WTC11 (cell line): ENCODE measurements around the gene STXBP5. TPM values are rescaled to one million over a fixed set of nuclear protein-coding genes. Genes with fewer than 3 reads are reported as not detected.

Experiments
- ATAC-seq: fragments of 200-7000 bp; cut with Tn5 transposase; 2 replicates; pipeline ENCODE4 v1.10.0; 2021; ENCODE audit warnings: mild to moderate bottlenecking, moderate library complexity
- CTCF ChIA-PET: fragments of 300-600 bp; sonication (Branson Sonifier 250); formaldehyde crosslinking; loops from one replicate; lab custom pipeline; 2021; ENCODE audit warnings: antibody characterized with exemption; lab: Charles Lee
- POLR2A ChIA-PET: fragments of 350-600 bp; sonication (Branson Sonifier 250); formaldehyde crosslinking; loops from one replicate; lab custom pipeline; 2021; ENCODE audit warnings: antibody characterized with exemption; lab: Charles Lee
- DNase-seq: peaks from one replicate; pipeline ENCODE4 v3.0.0; 2021; ENCODE audit warnings: low spot score
- H3K27ac Mint-ChIP-seq: 2 replicates; pipeline ENCODE4 v1.8.0; 2021; ENCODE audit warnings: mixed read lengths
- H3K27me3 Mint-ChIP-seq: 2 replicates; pipeline ENCODE4 v1.8.0; 2021; ENCODE audit warnings: low read depth, mild to moderate bottlenecking, moderate library complexity, mixed read lengths
- H3K36me3 Mint-ChIP-seq: 2 replicates; pipeline ENCODE4 v1.8.0; 2021; ENCODE audit warnings: mixed read lengths
- H3K4me1 Mint-ChIP-seq: 2 replicates; pipeline ENCODE4 v1.8.0; 2022; ENCODE audit warnings: mixed read lengths
- H3K4me3 Mint-ChIP-seq: 2 replicates; pipeline ENCODE4 v1.8.0; 2021; ENCODE audit warnings: mild to moderate bottlenecking, moderate library complexity, mixed read lengths
- H3K9me3 Mint-ChIP-seq: 2 replicates; pipeline ENCODE4 v1.8.0; 2021; ENCODE audit warnings: mixed read lengths
- AFF4 ChIP-seq: sonication (generic); formaldehyde crosslinking; IDR thresholded peaks from 2 replicates; pipeline ENCODE4 v1.8.1; 2023; ENCODE audit warnings: mild to moderate bottlenecking, missing genetic modification reagents, borderline replicate concordance
- ATF2 ChIP-seq: sonication (generic); formaldehyde crosslinking; IDR thresholded peaks from 2 replicates; pipeline ENCODE4 v1.8.1; 2022; ENCODE audit warnings: low read depth, missing genetic modification reagents, borderline replicate concordance
- E2F4 ChIP-seq: sonication (generic); formaldehyde crosslinking; IDR thresholded peaks from 2 replicates; pipeline ENCODE4 v1.8.1; 2022; ENCODE audit warnings: low read depth, mild to moderate bottlenecking, moderate library complexity, missing genetic modification reagents, borderline replicate concordance
- FOXJ3 ChIP-seq: sonication (generic); formaldehyde crosslinking; IDR thresholded peaks from 2 replicates; pipeline ENCODE4 v1.9.0; 2021; ENCODE audit warnings: missing genetic modification reagents, mild to moderate bottlenecking, borderline replicate concordance
- FOXK1 ChIP-seq: sonication (generic); formaldehyde crosslinking; IDR thresholded peaks from 2 replicates; pipeline ENCODE4 v1.8.0; 2022; ENCODE audit warnings: mild to moderate bottlenecking, moderate library complexity, missing genetic modification reagents
- GTF2I ChIP-seq: fragments of 250-450 bp; sonication (Bioruptor Pico); conservative IDR thresholded peaks from 2 replicates; pipeline ENCODE4 v1.4.0; 2021; ENCODE audit warnings: mild to moderate bottlenecking
- HMGA2 ChIP-seq: fragments of 250-450 bp; sonication (Bioruptor Pico); IDR thresholded peaks from 2 replicates; pipeline ENCODE4 v1.4.0; 2021; ENCODE audit warnings: mild to moderate bottlenecking, moderate library complexity
- IRF2 ChIP-seq: sonication (generic); formaldehyde crosslinking; IDR thresholded peaks from 2 replicates; pipeline ENCODE4 v1.8.0; 2022; ENCODE audit warnings: low read depth, missing genetic modification reagents, borderline replicate concordance
- NFATC4 ChIP-seq: fragments of 250-450 bp; sonication (Bioruptor Pico); IDR thresholded peaks from 2 replicates; pipeline ENCODE4 v1.9.0; 2021; ENCODE audit warnings: mild to moderate bottlenecking
- NR1H2 ChIP-seq: sonication (generic); formaldehyde crosslinking; IDR thresholded peaks from 2 replicates; pipeline ENCODE4 v1.9.0; 2021; ENCODE audit warnings: mild to moderate bottlenecking, moderate library complexity, missing genetic modification reagents
- NR3C1 ChIP-seq: sonication (generic); formaldehyde crosslinking; conservative IDR thresholded peaks from 2 replicates; pipeline ENCODE4 v1.8.1; 2023; ENCODE audit warnings: low read depth, mild to moderate bottlenecking, missing genetic modification reagents
- PRRX2 ChIP-seq: fragments of 250-450 bp; sonication (Bioruptor Pico); IDR thresholded peaks from 2 replicates; pipeline ENCODE4 v1.8.0; 2021; ENCODE audit warnings: mild to moderate bottlenecking
- RELA ChIP-seq: sonication (generic); formaldehyde crosslinking; IDR thresholded peaks from 2 replicates; pipeline ENCODE4 v1.8.1; 2022; ENCODE audit warnings: missing genetic modification reagents, mild to moderate bottlenecking, borderline replicate concordance
- SOX15 ChIP-seq: fragments of 250-450 bp; sonication (Bioruptor Pico); IDR thresholded peaks from 2 replicates; pipeline ENCODE4 v1.9.0; 2021; ENCODE audit warnings: mild to moderate bottlenecking
- SP1 ChIP-seq: sonication (generic); formaldehyde crosslinking; conservative IDR thresholded peaks from 2 replicates; pipeline ENCODE4 v1.8.1; 2022; ENCODE audit warnings: missing genetic modification reagents
- TP53 ChIP-seq: sonication (generic); formaldehyde crosslinking; IDR thresholded peaks from 2 replicates; pipeline ENCODE4 v1.8.1; 2023; ENCODE audit warnings: mild to moderate bottlenecking, missing genetic modification reagents
- ZMAT4 ChIP-seq: fragments of 250-450 bp; sonication (Bioruptor Pico); IDR thresholded peaks from 2 replicates; pipeline ENCODE4 v1.9.0; 2021; ENCODE audit warnings: mild to moderate bottlenecking
- ZNF416 ChIP-seq: fragments of 250-450 bp; sonication (Bioruptor Pico); IDR thresholded peaks from 2 replicates; pipeline ENCODE4 v1.9.0; 2021; ENCODE audit warnings: mild to moderate bottlenecking, inconsistent platforms
- ZNF512 ChIP-seq: sonication (generic); formaldehyde crosslinking; IDR thresholded peaks from 2 replicates; pipeline ENCODE4 v1.8.1; 2022; ENCODE audit warnings: missing genetic modification reagents, borderline replicate concordance
- total RNA-seq: library from RNA; stranded (reverse); gene quantifications from 3 replicates; pipeline ENCODE4 v1.2.3, GENCODE V29; 2021

Gene STXBP5
- total RNA-seq, 1 experiment from 2014 or later, result 13.2 TPM

GRCh38 chr6:147238906-147239305 is 34.7 kb downstream of the STXBP5 start:
- no peaks in the 10 kb centered on the region for H3K27me3 Mint-ChIP-seq

GRCh38 chr6:147244832-147245231 is 40.6 kb downstream of the STXBP5 start:
- ATAC-seq, result no peak
- TF ChIP-seq NR1H2 (CRISPR knock-in tag) (no peak), ZNF416 (CRISPR knock-in tag) (no peak), FOXK1 (CRISPR knock-in tag) (no peak), NFATC4 (CRISPR knock-in tag) (no peak), E2F4 (CRISPR knock-in tag) (no peak), ATF2 (CRISPR knock-in tag) (no peak)

More at GRCh38 chr6:147238906-147239305, 34.7 kb downstream of the STXBP5 start:
- Mint-ChIP-seq H3K4me3 (no peak overlapping the region), H3K4me1 (peaks cover 21% of the 10 kb centered on the region), H3K36me3 (peaks cover 13% of the 10 kb centered on the region), H3K27ac (no peak overlapping the region), H3K9me3 (peaks cover 8% of the 10 kb centered on the region)
- ChIA-PET CTCF (no interaction called here), POLR2A (no interaction called here)
- no peak for TF ChIP-seq RELA (CRISPR knock-in tag)
- TF ChIP-seq IRF2 (CRISPR knock-in tag), result no peak
- TF ChIP-seq ZNF512, result no peak
- no peak for TF ChIP-seq E2F4 (CRISPR knock-in tag)
- no peak for TF ChIP-seq AFF4 (CRISPR knock-in tag)
- TF ChIP-seq NR3C1 (CRISPR knock-in tag), result no peak
- no peak for TF ChIP-seq SOX15 (CRISPR knock-in tag)
- no peak for TF ChIP-seq HMGA2 (CRISPR knock-in tag)
- no peak for TF ChIP-seq ZMAT4 (CRISPR knock-in tag)
- TF ChIP-seq PRRX2 (CRISPR knock-in tag), result no peak
- TF ChIP-seq SP1 (CRISPR knock-in tag), result no peak
- TF ChIP-seq GTF2I (CRISPR knock-in tag), result no peak
- TF ChIP-seq ZNF416 (CRISPR knock-in tag), result no peak
- TF ChIP-seq FOXJ3, result no peak
- no peak for TF ChIP-seq TP53 (CRISPR knock-in tag)
- ATAC-seq, result no peak
- no peak for DNase-seq

More at GRCh38 chr6:147244832-147245231, 40.6 kb downstream of the STXBP5 start:
- peaks cover 29% of the 10 kb centered on the region for H3K4me1 Mint-ChIP-seq
- 0 out of 2 replicates have a peak overlapping the region, but pooled peaks have one; percentile 9 for H3K27ac Mint-ChIP-seq
- no peak overlapping the region for H3K4me3 Mint-ChIP-seq
- H3K27me3 Mint-ChIP-seq, result no peaks in the 10 kb centered on the region
- no peak for DNase-seq
- H3K36me3 Mint-ChIP-seq, result peaks cover 9% of the 10 kb centered on the region; the same call in 1 of the 2 replicates
- CTCF ChIA-PET, result interaction anchor here (0.6 kb wide), 1 partner anchor 238 kb away, joined by 3 read pairs; no protein-coding TSS in a partner anchor
- H3K9me3 Mint-ChIP-seq, result no peaks in the 10 kb centered on the region
- POLR2A ChIA-PET, result no interaction called here
